NCI-H187 treated with DMSO at 0.1 percent for 48 hours (cell line): ENCODE measurements around the gene GRB10.
"Not testable (repeated sequence)": the region's sequence is repeated elsewhere in the genome, so short reads cannot be mapped to it uniquely, and the experiment has no call there.

ENCODE experiments used
- DNase-seq: peaks from one replicate; lab custom pipeline; 2025; lab: John Stamatoyannopoulos, UW

GRB10 gene

DNA sequence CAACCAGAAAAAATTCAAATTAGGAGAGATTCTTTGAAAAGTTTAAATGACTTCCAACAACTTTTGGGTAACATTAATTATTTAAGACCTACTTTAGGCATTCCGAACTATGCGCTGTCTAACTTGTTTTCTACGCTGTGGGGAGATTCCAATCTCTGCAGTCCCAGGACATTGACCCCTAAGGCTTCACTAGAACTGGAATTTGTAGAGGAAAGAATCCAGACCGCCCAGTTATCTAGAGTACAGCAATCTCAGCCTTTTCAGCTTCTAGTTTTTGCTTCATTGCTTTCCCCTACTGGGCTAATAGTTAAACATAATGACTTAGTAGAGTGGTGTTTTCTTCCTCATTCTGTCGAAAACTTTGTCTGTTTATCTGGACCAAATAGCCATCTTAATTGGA, 202.6 kb downstream of the GRB10 start:
- no peak for DNase-seq

DNA sequence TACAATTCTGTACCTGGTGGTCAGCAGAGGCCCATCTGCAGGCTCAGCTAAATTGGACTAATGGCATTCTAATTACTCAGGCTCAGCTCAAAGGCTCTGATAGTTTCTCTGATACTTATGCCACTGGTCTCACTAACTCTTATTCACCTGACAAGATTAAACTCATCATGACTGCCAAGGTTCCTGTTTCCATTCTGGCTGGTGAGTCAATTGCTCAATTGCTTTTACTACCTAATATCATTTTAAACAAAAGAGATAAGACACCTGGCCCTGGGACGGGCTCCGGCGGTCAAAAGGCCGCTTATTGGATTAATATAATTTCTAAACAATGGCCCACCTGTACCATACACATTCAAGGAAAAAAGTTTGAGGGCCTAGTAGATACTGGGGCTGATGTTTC, 204.6 kb downstream of the GRB10 start:
- DNase-seq, result not testable (repeated sequence)

DNA sequence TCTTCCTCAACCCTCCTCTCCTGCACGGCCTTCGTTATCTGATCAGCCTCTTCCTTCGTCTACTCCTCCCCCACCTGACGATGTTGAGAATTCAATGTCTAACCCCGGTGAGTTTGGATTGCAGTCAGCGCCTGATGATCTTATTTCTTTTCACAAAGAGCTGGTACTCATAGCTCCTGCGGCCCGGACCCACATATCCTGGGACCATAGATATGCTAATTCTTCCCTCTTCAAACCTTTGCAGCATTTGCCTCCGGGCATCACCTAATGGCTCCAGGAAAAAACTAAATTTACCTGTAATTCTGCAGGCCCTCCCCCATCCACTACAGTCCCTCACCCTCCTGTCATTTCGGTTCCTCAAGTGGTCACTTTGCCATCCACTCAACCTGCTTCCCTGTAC, 205.1 kb downstream of the GRB10 start:
- no peak for DNase-seq

- DNase-seq, result not testable (repeated sequence)
Measured at GRCh38 chr7:50576388-50576787, 206.3 kb downstream of the GRB10 start.

GRCh38 chr7:50567715-50568261, 214.9 kb downstream of the GRB10 start:
- no peak for DNase-seq

GRCh38 chr7:50565977-50566376, 216.7 kb downstream of the GRB10 start:
- DNase-seq, result no peak

DNA sequence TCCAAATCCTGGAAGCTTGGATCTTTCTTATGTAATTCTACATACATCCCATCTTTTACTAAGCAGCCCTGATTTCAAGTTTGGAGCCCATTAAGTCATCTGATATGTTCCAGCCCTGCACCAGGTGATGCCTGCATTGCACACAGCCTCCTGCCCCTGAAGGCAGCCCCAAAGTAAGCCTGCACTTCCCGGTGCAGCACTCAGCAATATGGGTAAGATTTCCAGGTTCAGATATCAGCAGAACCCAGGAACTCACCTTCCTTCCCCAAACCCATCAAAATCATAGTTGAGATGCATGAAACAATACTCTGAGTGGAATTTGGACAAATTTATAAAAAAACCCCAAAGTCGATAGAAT, 217.2 kb downstream of the GRB10 start:
- no peak for DNase-seq

DNA sequence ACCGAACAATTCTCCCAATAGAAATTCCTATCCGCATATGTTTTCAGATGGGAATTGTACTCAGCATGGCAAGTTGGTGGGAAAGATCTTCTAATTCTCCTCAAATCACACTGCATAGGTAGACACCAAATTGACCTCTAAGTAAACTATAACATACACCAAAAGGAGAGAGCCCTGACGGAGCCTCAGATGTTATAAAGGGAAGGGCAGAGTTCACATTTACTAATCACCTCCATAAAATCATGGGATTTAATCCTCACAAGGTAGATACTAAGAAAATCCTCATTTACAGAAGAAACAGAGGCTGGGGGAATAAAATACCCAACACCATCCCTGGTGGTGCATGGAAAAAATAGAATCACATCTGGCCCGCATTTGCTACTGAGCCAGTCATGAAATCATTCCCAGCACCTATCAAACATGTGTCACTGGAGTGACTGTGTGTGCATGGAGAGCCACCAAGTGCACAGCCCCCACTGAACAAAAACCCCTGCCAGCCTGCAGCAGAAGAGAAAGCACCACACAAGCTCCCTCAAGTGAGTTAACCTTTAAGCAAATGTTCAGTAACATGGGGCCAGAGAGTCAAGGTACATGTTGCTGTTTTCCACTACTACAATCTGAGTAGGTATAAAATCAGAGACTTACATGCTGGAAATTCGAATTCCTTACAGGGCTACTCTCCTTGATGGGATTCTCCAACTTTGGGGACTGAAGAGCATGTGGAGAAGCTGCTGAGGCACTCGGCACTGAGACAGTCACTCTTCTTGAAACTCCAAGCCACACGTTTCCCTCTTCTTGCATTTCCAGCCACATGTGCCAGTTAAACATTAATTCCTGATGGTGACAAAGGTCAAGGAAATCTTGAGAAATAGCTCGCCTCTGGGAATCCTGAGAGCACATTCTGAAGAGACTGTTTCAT, 217.8 kb downstream of the GRB10 start, which contains the start of gene DDC:
TSS of gene DDC (minus strand) at position 766 of the 919 bp plus-strand sequence. CDS start 21,320 bp downstream, outside the sequence.
- no peak for DNase-seq

- DNase-seq, result no peak
Measured at GRCh38 chr7:50564171-50564570, 218.5 kb downstream of the GRB10 start.

- no peak for DNase-seq
Measured at GRCh38 chr7:50562136-50562535, 220.6 kb downstream of the GRB10 start.

GRCh38 chr7:50560865-50561351, 221.8 kb downstream of the GRB10 start:
- peak; percentile 82 for DNase-seq

- no peak for DNase-seq
Measured at GRCh38 chr7:50559881-50560280, 222.8 kb downstream of the GRB10 start.

- no peak for DNase-seq
Measured at GRCh38 chr7:50558294-50559053, 224.2 kb downstream of the GRB10 start.

DNA sequence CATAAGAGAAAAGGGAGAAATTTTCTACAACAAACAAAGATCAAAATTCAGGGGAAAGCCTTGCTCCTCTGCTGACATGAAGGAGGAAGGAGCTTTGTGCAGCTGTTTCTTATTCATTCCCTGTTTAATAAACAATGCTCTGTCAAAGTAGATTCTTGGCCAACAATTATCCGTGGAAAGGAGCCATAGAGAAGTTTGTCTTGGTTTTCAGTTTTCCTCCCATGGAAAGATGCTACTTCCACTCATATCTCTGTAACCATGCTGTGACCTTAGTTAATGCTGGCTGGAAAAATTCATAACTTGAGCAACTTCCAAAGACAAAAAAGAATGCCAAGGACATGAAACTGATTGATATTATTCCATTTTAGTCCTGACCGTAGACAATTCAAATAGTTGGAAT, 225.6 kb downstream of the GRB10 start:
- no peak for DNase-seq

DNA sequence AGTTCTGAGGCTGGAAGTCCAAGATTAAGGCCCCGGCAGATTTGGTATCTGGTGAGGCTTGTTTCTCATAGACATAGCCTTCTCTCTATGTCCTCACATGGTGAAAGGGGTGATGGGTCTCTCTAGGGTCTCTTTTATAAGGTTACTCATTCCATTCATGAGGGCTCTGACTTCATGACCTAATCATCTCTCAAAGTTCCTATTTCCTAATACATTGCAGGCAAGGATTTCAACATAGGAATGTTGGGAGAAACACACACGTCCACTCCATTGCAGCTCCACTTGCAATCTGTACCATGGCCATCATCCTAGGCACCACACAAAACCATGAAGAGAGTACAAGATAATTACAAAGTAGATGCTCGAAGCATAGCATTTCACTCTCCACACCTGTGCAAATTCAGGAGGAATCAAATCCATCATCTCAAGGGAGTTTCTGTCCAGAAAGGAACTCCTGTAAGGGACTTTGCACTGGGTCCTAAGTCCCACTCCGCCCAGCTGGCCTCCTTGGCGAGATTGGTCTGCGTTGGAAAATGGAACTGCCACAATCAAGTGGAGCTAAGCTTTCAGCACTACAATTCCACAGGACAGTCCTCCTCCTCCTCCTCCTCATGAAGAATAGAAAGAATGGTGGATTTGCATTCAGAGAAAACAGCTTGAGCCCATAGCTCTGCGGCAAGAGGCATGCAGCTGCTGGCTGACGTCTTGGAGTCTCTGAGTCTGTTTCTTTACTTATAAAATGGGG, 226.3 kb downstream of the GRB10 start:
- no peak for DNase-seq

GRCh38 chr7:50555594-50556140, 227.0 kb downstream of the GRB10 start:
- no peak for DNase-seq

GRCh38 chr7:50554431-50555322, 228.0 kb downstream of the GRB10 start:
- no peak for DNase-seq

DNA sequence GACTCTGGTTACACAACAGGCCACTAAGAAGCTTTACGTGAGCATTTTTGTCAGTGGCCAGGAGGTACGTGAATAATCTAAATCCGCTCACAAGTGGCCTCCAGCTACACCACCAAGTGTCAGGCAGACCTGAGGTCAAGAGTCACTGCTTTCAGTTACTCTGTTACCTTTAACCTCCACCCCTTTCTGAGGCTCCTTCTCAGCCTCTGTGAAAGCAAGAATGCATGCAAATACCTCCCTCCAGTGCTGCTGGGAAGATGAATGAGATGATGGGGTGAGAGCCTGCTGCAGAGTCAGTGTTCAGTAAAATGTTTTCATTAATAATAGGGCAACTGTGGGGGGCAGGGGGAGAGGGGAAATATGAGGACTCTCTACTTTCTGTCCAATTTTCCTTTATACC, 228.7 kb downstream of the GRB10 start:
- no peak for DNase-seq

GRCh38 chr7:50552921-50553320, 229.8 kb downstream of the GRB10 start:
- no peak for DNase-seq

DNA sequence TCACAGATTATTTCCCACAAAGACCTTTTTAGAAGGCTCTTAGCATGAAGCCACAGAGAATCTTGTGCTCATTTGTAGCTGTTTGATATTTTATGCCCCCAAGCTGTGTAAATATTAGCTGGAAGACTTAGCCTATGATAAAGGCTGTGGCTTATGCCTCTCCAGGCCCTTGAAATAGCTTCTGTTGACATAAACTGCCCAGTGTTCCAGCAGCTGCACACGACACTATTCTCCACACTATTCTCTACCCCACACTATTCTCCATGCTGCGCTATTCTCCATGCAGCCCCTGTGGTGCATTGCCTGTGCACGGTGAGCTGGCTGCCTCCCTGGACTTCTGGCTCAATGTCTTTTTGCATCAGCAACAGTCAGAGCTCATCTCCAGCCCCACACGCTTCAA, 230.6 kb downstream of the GRB10 start:
- DNase-seq, result peak; percentile 97

GRCh38 chr7:50545613-50546012, 237.1 kb downstream of the GRB10 start:
- not testable (repeated sequence) for DNase-seq
